ENCODE data around the gene SLC18A3.

SLC18A3 gene

DNA sequence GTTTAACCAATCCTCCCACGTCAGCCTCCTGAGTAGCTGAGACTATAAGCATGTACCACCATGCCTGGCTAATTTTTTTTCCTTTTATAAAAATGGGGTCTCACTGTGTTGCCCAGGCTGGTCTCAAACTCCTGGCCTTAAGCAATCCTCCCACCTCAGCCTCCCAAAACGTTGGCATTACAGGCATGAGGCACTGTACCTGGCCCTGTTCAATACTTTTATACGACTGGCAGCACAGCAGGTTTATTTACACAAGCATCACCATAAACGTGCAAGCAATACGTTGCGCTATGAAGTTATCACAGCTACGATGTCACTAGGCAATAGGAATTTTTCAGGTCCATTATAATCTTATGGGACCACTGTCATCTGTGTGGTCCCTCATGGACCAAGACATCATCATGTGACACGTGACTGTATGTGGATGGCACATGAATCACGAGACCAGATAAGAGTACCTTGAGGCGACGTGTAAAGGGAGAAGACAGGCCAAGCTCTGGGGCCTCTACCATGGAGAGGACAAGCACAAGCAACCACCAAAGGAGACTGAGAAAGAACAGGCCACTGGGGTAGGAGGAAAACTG is 34.5 kb upstream of the SLC18A3 start:
- no peaks in the 10 kb centered on the region for H3K4me1 ChIP-seq (ENCODE audit: control insufficient read depth, low read length)
- TF ChIP-seq EZH2phosphoT487 (IDR thresholded peaks at IDR 0.05; ENCODE audit: borderline replicate concordance, low read length), result no peak
- TF ChIP-seq, protein P1, sequence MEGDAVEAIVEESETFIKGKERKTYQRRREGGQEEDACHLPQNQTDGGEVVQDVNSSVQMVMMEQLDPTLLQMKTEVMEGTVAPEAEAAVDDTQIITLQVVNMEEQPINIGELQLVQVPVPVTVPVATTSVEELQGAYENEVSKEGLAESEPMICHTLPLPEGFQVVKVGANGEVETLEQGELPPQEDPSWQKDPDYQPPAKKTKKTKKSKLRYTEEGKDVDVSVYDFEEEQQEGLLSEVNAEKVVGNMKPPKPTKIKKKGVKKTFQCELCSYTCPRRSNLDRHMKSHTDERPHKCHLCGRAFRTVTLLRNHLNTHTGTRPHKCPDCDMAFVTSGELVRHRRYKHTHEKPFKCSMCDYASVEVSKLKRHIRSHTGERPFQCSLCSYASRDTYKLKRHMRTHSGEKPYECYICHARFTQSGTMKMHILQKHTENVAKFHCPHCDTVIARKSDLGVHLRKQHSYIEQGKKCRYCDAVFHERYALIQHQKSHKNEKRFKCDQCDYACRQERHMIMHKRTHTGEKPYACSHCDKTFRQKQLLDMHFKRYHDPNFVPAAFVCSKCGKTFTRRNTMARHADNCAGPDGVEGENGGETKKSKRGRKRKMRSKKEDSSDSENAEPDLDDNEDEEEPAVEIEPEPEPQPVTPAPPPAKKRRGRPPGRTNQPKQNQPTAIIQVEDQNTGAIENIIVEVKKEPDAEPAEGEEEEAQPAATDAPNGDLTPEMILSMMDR (IDR thresholded peaks at IDR 0.05; ENCODE audit: low read depth, low read length, poor library complexity, severe bottlenecking), result no peak
- H3K36me3 ChIP-seq (ENCODE audit: control insufficient read depth, low read length), result no peaks in the 10 kb centered on the region

DNA sequence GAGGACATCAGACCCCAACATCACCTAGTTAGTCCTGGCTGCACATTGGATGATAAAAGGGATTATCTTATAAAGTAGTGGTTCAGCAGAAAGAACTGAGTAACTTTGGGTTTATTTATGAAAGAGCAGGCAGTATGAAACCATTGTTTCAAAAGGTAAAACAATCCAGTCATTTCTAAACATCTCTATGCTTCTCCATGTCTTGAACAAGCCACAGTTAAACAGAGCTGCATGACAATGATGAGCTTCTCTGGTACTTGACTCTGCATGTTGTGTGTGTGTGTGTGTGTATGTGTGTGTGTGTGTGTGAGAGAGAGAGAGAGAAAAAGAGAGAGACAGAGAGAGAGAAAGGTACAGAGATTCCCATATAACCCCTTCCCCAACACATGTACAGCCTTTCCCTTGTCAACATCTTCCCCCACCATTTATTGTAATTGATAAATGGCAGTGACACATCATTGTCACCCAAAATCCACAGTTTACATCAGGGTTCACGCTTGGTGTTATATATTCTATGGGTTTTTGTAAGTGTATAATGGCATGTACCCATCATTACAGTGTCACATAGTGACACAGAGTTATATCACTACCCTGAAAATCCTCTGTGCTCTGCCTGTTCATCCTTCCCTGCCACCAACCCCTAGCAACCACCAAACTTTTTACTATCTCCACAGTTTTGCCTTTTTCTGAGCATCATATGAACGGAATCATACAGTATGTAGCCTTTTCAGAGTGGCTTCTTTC is 32.8 kb upstream of the SLC18A3 start:
- H3F3A ChIP-seq (ENCODE audit: control insufficient read depth, insufficient read depth), result no peaks in the 10 kb centered on the region
- H4K20me1 ChIP-seq (ENCODE audit: control insufficient read depth, insufficient read depth, low read depth, low read length), result no peaks in the 10 kb centered on the region

More for the DNA sequence above, 34.5 kb upstream of the SLC18A3 start:
- Histone ChIP-seq H3K9me3 (ENCODE audit: control insufficient read depth, insufficient read depth, low read length) (no peaks in the 10 kb centered on the region), H3K79me2 (ENCODE audit: control insufficient read depth, low read length) (no peaks in the 10 kb centered on the region), H4K20me1 (ENCODE audit: control insufficient read depth, insufficient read depth, low read depth, low read length) (no peaks in the 10 kb centered on the region), H3K4me2 (ENCODE audit: low read length) (no peak overlapping the region), H3K27ac (ENCODE audit: low read depth, low read length) (no peak overlapping the region), H3K4me3 (ENCODE audit: low read length) (no peak overlapping the region), H3F3A (ENCODE audit: control insufficient read depth, insufficient read depth) (no peaks in the 10 kb centered on the region), H3K27me3 (ENCODE audit: control insufficient read depth, low read length) (no peaks in the 10 kb centered on the region; the same call in 1 of the 2 replicates), H3K9me2 (replicated peaks; ENCODE audit: control insufficient read depth, low read length) (no peaks in the 10 kb centered on the region)

DNA sequence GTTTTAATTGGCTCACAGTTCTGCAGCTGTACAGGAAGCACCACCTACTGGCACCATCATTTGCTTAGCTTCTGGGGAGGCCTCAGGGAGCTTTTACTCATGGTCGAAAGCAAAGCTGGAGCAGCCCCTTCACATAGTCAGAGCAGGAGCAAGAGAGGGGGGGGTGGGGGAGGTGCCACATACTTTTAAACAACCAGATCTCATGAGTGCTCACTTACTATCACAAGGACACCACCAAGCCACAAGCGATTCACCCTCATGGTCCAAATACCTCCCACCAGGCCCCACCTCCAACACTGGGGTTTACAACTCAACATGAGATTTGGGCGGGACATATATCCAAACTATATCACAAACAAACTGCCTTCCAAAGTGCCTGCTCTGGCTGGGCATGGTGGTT is 31.7 kb upstream of the SLC18A3 start:
- Histone ChIP-seq H3K9me3 (ENCODE audit: control insufficient read depth, insufficient read depth, low read length) (no peaks in the 10 kb centered on the region), H4K20me1 (ENCODE audit: control insufficient read depth, insufficient read depth, low read depth, low read length) (no peaks in the 10 kb centered on the region), H3K79me2 (ENCODE audit: control insufficient read depth, low read length) (no peaks in the 10 kb centered on the region), H3K4me3 (ENCODE audit: low read length) (no peak overlapping the region), H3K4me2 (ENCODE audit: low read length) (no peak overlapping the region), H3K36me3 (ENCODE audit: control insufficient read depth, low read length) (no peaks in the 10 kb centered on the region), H3K9me2 (replicated peaks; ENCODE audit: control insufficient read depth, low read length) (no peaks in the 10 kb centered on the region), H3K4me1 (ENCODE audit: control insufficient read depth, low read length) (no peaks in the 10 kb centered on the region), H3K27me3 (ENCODE audit: control insufficient read depth, low read length) (0 out of 2 replicates have a peak, but pooled peaks cover 3% of the 10 kb centered on the region), H3F3A (ENCODE audit: control insufficient read depth, insufficient read depth) (no peaks in the 10 kb centered on the region), H3K27ac (ENCODE audit: low read depth, low read length) (no peak overlapping the region)
- no peak for TF ChIP-seq EZH2phosphoT487 (IDR thresholded peaks at IDR 0.05; ENCODE audit: borderline replicate concordance, low read length)
- TF ChIP-seq, protein P1 (IDR thresholded peaks at IDR 0.05; ENCODE audit: low read depth, low read length, poor library complexity, severe bottlenecking), result no peak

More for the DNA sequence above, 32.8 kb upstream of the SLC18A3 start:
- no peak overlapping the region for H3K27ac ChIP-seq (ENCODE audit: low read depth, low read length)
- no peaks in the 10 kb centered on the region for H3K4me1 ChIP-seq (ENCODE audit: control insufficient read depth, low read length)
- H3K27me3 ChIP-seq (ENCODE audit: control insufficient read depth, low read length), result 0 out of 2 replicates have a peak, but pooled peaks cover 3% of the 10 kb centered on the region
- no peak overlapping the region for H3K4me3 ChIP-seq (ENCODE audit: low read length)
- no peak overlapping the region for H3K4me2 ChIP-seq (ENCODE audit: low read length)
- no peak for TF ChIP-seq EZH2phosphoT487 (IDR thresholded peaks at IDR 0.05; ENCODE audit: borderline replicate concordance, low read length)
- TF ChIP-seq, protein P1 (IDR thresholded peaks at IDR 0.05; ENCODE audit: low read depth, low read length, poor library complexity, severe bottlenecking), result no peak
- no peaks in the 10 kb centered on the region for H3K9me2 ChIP-seq (replicated peaks; ENCODE audit: control insufficient read depth, low read length)
- H3K9me3 ChIP-seq (ENCODE audit: control insufficient read depth, insufficient read depth, low read length), result no peaks in the 10 kb centered on the region
- no peaks in the 10 kb centered on the region for H3K79me2 ChIP-seq (ENCODE audit: control insufficient read depth, low read length)
- no peaks in the 10 kb centered on the region for H3K36me3 ChIP-seq (ENCODE audit: control insufficient read depth, low read length)

All from DOHH2 (cell line).